H1 (cell line): Measurements from ENCODE around the gene RNASE13. TPM values are rescaled to one million over a fixed set of nuclear protein-coding genes. Genes with fewer than 3 reads are reported as not detected.
A peak's percentile ranks its signal among the peaks of the same experiment; 100 is the strongest.

ENCODE experiments used
- CTCF ChIA-PET: fragments of 300-600 bp; sonication (Branson Sonifier 250); formaldehyde crosslinking; loops from one replicate; lab custom pipeline; 2021; ENCODE audit not compliant: partially characterized antibody; lab: Charles Lee
- POLR2A ChIA-PET: fragments of 300-600 bp; sonication (Branson Sonifier 250); formaldehyde crosslinking; loops from one replicate; lab custom pipeline; 2021; ENCODE audit warnings: inconsistent platforms; ENCODE audit not compliant: partially characterized antibody; lab: Charles Lee
- DNase-seq, 2 experiments: peaks; one replicate each; pipeline versions ENCODE4 v3.0.0 to v3.0.0-alpha.2; 2010 to 2022; ENCODE audit warnings: low spot score in 2 of 2, low read depth in 1 of 2, mixed read lengths in 1 of 2
- FAIRE-seq: peaks from 2 replicates; lab custom pipeline; 2011; peaks lifted over from hg19 to GRCh38; lab: Jason Lieb, UNC
- H2AFZ ChIP-seq: 2 replicates; pipeline ENCODE4 v1.8.1; 2012; ENCODE audit warnings: low read length, inconsistent platforms
- H2AK5ac ChIP-seq: 2 replicates; pipeline ENCODE4 v1.6.1; 2013; ENCODE audit warnings: low read depth, low read length
- H2BK120ac ChIP-seq: replicated peaks from 2 replicates; pipeline ENCODE3; 2013; ENCODE audit warnings: low read depth, low read length, inconsistent platforms
- H2BK12ac ChIP-seq: 2 replicates; pipeline ENCODE4 v1.6.1; 2013; ENCODE audit warnings: low read depth, low read length
- H2BK15ac ChIP-seq: 2 replicates; pipeline ENCODE4 v1.6.1; 2013; ENCODE audit warnings: low read length
- H2BK20ac ChIP-seq: 2 replicates; pipeline ENCODE4 v1.6.1; 2013; ENCODE audit warnings: low read length
- H2BK5ac ChIP-seq: 2 replicates; pipeline ENCODE4 v1.6.1; 2013; ENCODE audit warnings: low read depth, low read length
- H3K14ac ChIP-seq: 2 replicates; pipeline ENCODE4 v1.6.1; 2013; ENCODE audit warnings: inconsistent platforms; ENCODE audit not compliant: insufficient read length
- H3K18ac ChIP-seq: 2 replicates; pipeline ENCODE4 v1.6.1; 2013; ENCODE audit warnings: low read length; ENCODE audit errors: extremely low read depth
- H3K23ac ChIP-seq: 2 replicates; pipeline ENCODE4 v1.6.1; 2013; ENCODE audit warnings: inconsistent platforms; ENCODE audit not compliant: insufficient read length
- H3K23me2 ChIP-seq: 2 replicates; pipeline ENCODE4 v1.6.1; 2013; ENCODE audit warnings: low read depth, low read length
- H3K27ac ChIP-seq: 2 replicates; pipeline ENCODE4 v1.6.1; 2011; ENCODE audit warnings: low read depth, low read length, inconsistent platforms
- H3K27me3 ChIP-seq, 4 experiments: replicated peaks in 1 of 4; 1 replicate in 1 of 4; 2 replicates in 3 of 4; pipeline versions ENCODE4 v1.6.1 to v1.8.1; 2011 to 2013; ENCODE audit warnings: low read length in 3 of 4, mild to moderate bottlenecking in 3 of 4, inconsistent platforms in 2 of 4, mixed read lengths in 2 of 4, moderate library complexity in 1 of 4; ENCODE audit not compliant: control insufficient read depth in 3 of 4, insufficient read depth in 3 of 4; ENCODE audit errors: extremely low read depth in 1 of 4
- H3K36me3 ChIP-seq, 4 experiments: 2 replicates each; pipeline versions ENCODE4 v1.6.1 to v1.8.1; 2011 to 2013; ENCODE audit warnings: mild to moderate bottlenecking in 4 of 4, low read length in 3 of 4, moderate library complexity in 2 of 4, control low read depth in 1 of 4, inconsistent platforms in 1 of 4; ENCODE audit not compliant: insufficient read depth in 4 of 4, control insufficient read depth in 2 of 4
- H3K4ac ChIP-seq: replicated peaks from 2 replicates; pipeline ENCODE3; 2013; ENCODE audit warnings: low read length, low read depth, mixed read lengths, inconsistent platforms; ENCODE audit not compliant: insufficient read length
- H3K4me1 ChIP-seq, 4 experiments: replicated peaks in 1 of 4; 1 replicate in 1 of 4; 2 replicates in 3 of 4; pipeline versions ENCODE4 v1.6.1 to v1.8.1; 2011 to 2013; ENCODE audit warnings: low read length in 3 of 4, inconsistent platforms in 2 of 4, mixed read lengths in 1 of 4; ENCODE audit not compliant: insufficient read depth in 4 of 4, control insufficient read depth in 3 of 4
- H3K4me2 ChIP-seq, 2 experiments: 2 replicates each; pipeline versions ENCODE4 v1.6.1 to v1.8.1; 2011 to 2013; ENCODE audit warnings: low read depth in 2 of 2, low read length in 2 of 2, control low read depth in 1 of 2, inconsistent platforms in 1 of 2, mild to moderate bottlenecking in 1 of 2; ENCODE audit not compliant: insufficient read depth in 1 of 2
- H3K4me3 ChIP-seq, 4 experiments: fragments of 200-600, 300-600 bp in 1 of 4; sonication (generic), shearing (Covaris generic), sonication (Bioruptor Twin) in 1 of 4; 2 replicates each; pipeline versions ENCODE4 v1.5.1 to v1.8.1; 2011 to 2016; ENCODE audit warnings: low read length in 4 of 4, low read depth in 3 of 4, control low read depth in 2 of 4, inconsistent platforms in 2 of 4, mild to moderate bottlenecking in 2 of 4, mixed read lengths in 1 of 4, moderate library complexity in 1 of 4; ENCODE audit not compliant: insufficient read depth in 2 of 4; ENCODE audit errors: extremely low read depth in 1 of 4
- H3K56ac ChIP-seq: replicated peaks from 2 replicates; pipeline ENCODE3; 2013; ENCODE audit warnings: low read depth, mild to moderate bottlenecking, mixed read lengths, low read length, inconsistent platforms; ENCODE audit not compliant: insufficient read length
- H3K79me1 ChIP-seq: 2 replicates; pipeline ENCODE4 v1.6.1; 2013; ENCODE audit warnings: low read depth, low read length, control low read depth
- H3K79me2 ChIP-seq, 2 experiments: 2 replicates each; pipeline versions ENCODE4 v1.6.1 to v1.8.1; 2012 to 2013; ENCODE audit warnings: low read length in 2 of 2, mild to moderate bottlenecking in 2 of 2, inconsistent platforms in 1 of 2; ENCODE audit not compliant: insufficient read depth in 2 of 2, control insufficient read depth in 1 of 2
- H3K9ac ChIP-seq, 4 experiments: replicated peaks in 1 of 4; 1 replicate in 1 of 4; 2 replicates in 3 of 4; pipeline versions ENCODE4 v1.6.1 to v1.8.1; 2011 to 2013; ENCODE audit warnings: low read depth in 3 of 4, low read length in 3 of 4, control low read depth in 2 of 4, mild to moderate bottlenecking in 2 of 4, moderate library complexity in 2 of 4, inconsistent platforms in 1 of 4; ENCODE audit errors: extremely low read depth in 1 of 4
- H3K9me3 ChIP-seq, 2 experiments: 2 replicates each; pipeline versions ENCODE4 v1.6.1 to v1.8.1; 2012 to 2013; ENCODE audit warnings: mild to moderate bottlenecking in 2 of 2, moderate library complexity in 2 of 2, control low read depth in 1 of 2, inconsistent platforms in 1 of 2, low read depth in 1 of 2, low read length in 1 of 2, mixed read lengths in 1 of 2; ENCODE audit not compliant: insufficient read depth in 2 of 2
- H4K20me1 ChIP-seq, 2 experiments: replicated peaks in 1 of 2; 2 replicates each; pipeline versions ENCODE3 to v1.8.1; 2011 to 2013; ENCODE audit warnings: inconsistent platforms in 2 of 2, low read length in 2 of 2, mild to moderate bottlenecking in 1 of 2; ENCODE audit not compliant: insufficient read depth in 2 of 2, control insufficient read depth in 1 of 2
- H4K5ac ChIP-seq: 2 replicates; pipeline ENCODE4 v1.6.1; 2013; ENCODE audit warnings: low read length, low read depth, mixed read lengths, inconsistent platforms; ENCODE audit not compliant: insufficient read length
- H4K8ac ChIP-seq: 2 replicates; pipeline ENCODE4 v1.8.0; 2013; ENCODE audit warnings: mild to moderate bottlenecking, moderate library complexity, low read length, inconsistent platforms; ENCODE audit not compliant: insufficient read depth; ENCODE audit errors: extremely low read depth
- H4K91ac ChIP-seq: replicated peaks from 2 replicates; pipeline ENCODE3; 2013; ENCODE audit warnings: low read length, mixed read lengths, inconsistent platforms; ENCODE audit not compliant: insufficient read length
- ASH2L ChIP-seq: fragments of 200-600, 300-600 bp; sonication (generic); IDR thresholded peaks from one replicate; pipeline ENCODE4 v1.7.1; 2017; ENCODE audit warnings: low read length
- ATF2 ChIP-seq: IDR thresholded peaks from 2 replicates; pipeline ENCODE4 v1.6.1; 2012; ENCODE audit warnings: low read length, inconsistent platforms
- CEBPB ChIP-seq: IDR thresholded peaks from 2 replicates; pipeline ENCODE4 v1.6.1; 2012; ENCODE audit warnings: low read depth, low read length
- EZH2 ChIP-seq: fragments of 200-600 bp; sonication (generic); IDR thresholded peaks from 2 replicates; pipeline ENCODE4 v1.7.1; 2012; ENCODE audit warnings: low read depth, mild to moderate bottlenecking, moderate library complexity, low read length, inconsistent platforms; ENCODE audit not compliant: severe bottlenecking
- JUND ChIP-seq: IDR thresholded peaks from 2 replicates; pipeline ENCODE4 v1.6.1; 2011; ENCODE audit warnings: mild to moderate bottlenecking, improper control_type of control experiment, low read length
- PHF8 ChIP-seq: fragments of 200-600 bp; sonication (generic); conservative IDR thresholded peaks from 2 replicates; pipeline ENCODE4 v1.7.1; 2012; ENCODE audit warnings: low read depth, mild to moderate bottlenecking, inconsistent platforms, low read length, moderate library complexity
- RFX5 ChIP-seq: IDR thresholded peaks from 2 replicates; pipeline ENCODE4 v1.6.1; 2011; ENCODE audit warnings: low read depth, low read length, improper control_type of control experiment, borderline replicate concordance
- TBP ChIP-seq: IDR thresholded peaks from 2 replicates; pipeline ENCODE4 v1.6.1; 2011; ENCODE audit warnings: low read depth, low read length, improper control_type of control experiment
- TEAD4 ChIP-seq: IDR thresholded peaks from 2 replicates; pipeline ENCODE4 v1.6.1; 2012; ENCODE audit warnings: low read depth, low read length, inconsistent platforms, mixed read lengths
- WGBS, 2 experiments: shearing (Covaris generic) in 1 of 2; methylation state at CpG; one replicate each; pipeline versions ENCODE4 v1.1.6 to v1.1.7; 2013 to 2015; ENCODE audit warnings: low lambda C conversion rate in 2 of 2, mixed read lengths in 2 of 2, inconsistent platforms in 1 of 2, low coverage in 1 of 2, missing lambda C conversion rate in 1 of 2; ENCODE audit not compliant: insufficient replicate concordance in 2 of 2, insufficient coverage in 1 of 2, insufficient read length in 1 of 2; ENCODE audit errors: extremely low coverage in 1 of 2, missing lambda C conversion rate in 1 of 2; 5-methylcytosine and 5-hydroxymethylcytosine counted together
- polyA plus RNA-seq, 7 experiments: library from polyadenylated mRNA; depleted of rRNA in 3 of 7; stranded (reverse) in 5 of 7; unstranded in 2 of 7; fragments of >200 nt in 5 of 7; fragments of 200-250 nt in 2 of 7; gene quantifications; 1 replicate in 5 of 7; 2 replicates in 1 of 7; 4 replicates in 1 of 7; pipeline versions ENCODE4 v1.2.1 to v1.2.3, GENCODE V29; 2011 to 2013; ENCODE audit warnings: missing spikeins in 2 of 7, mixed read lengths in 2 of 7
- total RNA-seq: library from RNA; stranded (reverse); fragmentation: NEBNext Ultra II Directional; extraction: Animal tissue kit (Norgen Biotek cat#: 25700); gene quantifications from 2 replicates; pipeline ENCODE4 v1.2.1, GENCODE V29; 2021

The RNASE13 gene
- total and polyA plus RNA-seq, 2 of the 8 experiments (the other 6 are each of a cell fraction or from before 2014, with no cell fraction given), result not detected

- peak overlapping the region; percentile 61 for H4K91ac ChIP-seq
- peaks cover 9 to 14% (median 10%) of the 10 kb centered on the region in 4 experiments; a peak in 5 of 8 replicates for H3K36me3 ChIP-seq
- H2BK15ac ChIP-seq, result no peak overlapping the region; the same call in 1 of the 2 replicates
- no peak overlapping the region for H2BK12ac ChIP-seq
- 1% methylated on average over 28 of the region's 40 CpGs; no CpG with 5 or more reads in 1 of the 2 experiments for WGBS, 2 experiments
- peak overlapping the region; percentile 52 to 98 (median 82) for H3K4me3 ChIP-seq
- peak overlapping the region; percentile 66 to 76 (median 72) for H3K9ac ChIP-seq
- peak overlapping the region; percentile 71; the same call in 1 of the 2 replicates for H2BK5ac ChIP-seq
- H3K56ac ChIP-seq, result peak overlapping the region; percentile 71
- no peak overlapping the region for H2BK20ac ChIP-seq
- peaks cover under 1 to 2% of the 10 kb centered on the region in 2 experiments for H4K20me1 ChIP-seq
- H3K27ac ChIP-seq, result peak overlapping the region; percentile 71; the same call in 1 of the 2 replicates
- H3K4me2 ChIP-seq, result peak overlapping the region; percentile 94 to 96
- POLR2A ChIA-PET, result interaction anchor here (0.9 to 12.4 kb wide), 18 partner anchors 10 to 195 kb away, joined by 3 to 245 read pairs (median 5); partner anchors contain the start of genes RNASE8, TMEM253 and ZNF219
- peaks cover 0 to 13% of the 10 kb centered on the region in 2 experiments; a peak in 2 of 4 replicates for H3K79me2 ChIP-seq
- peak overlapping the region; percentile 83; the same call in 1 of the 2 replicates for H3K18ac ChIP-seq
- H3K4ac ChIP-seq, result peak overlapping the region; percentile 88
- H2AFZ ChIP-seq, result no peak overlapping the region
- H3K9me3 ChIP-seq, result no peaks in the 10 kb centered on the region
- FAIRE-seq (no peak), DNase-seq (peak in 1 of 2 experiments; percentile 81)
- no peaks in the 10 kb centered on the region for H3K79me1 ChIP-seq
- no peak overlapping the region for H2BK120ac ChIP-seq
- H3K23me2 ChIP-seq, result peaks cover 25% of the 10 kb centered on the region; the same call in 1 of the 2 replicates
- H2AK5ac ChIP-seq, result no peak overlapping the region
- peak overlapping the region; percentile 80 for H4K5ac ChIP-seq
- H4K8ac ChIP-seq, result peak overlapping the region; percentile 85
- CTCF ChIA-PET, result interaction anchor here (1.1 to 6.6 kb wide), 23 partner anchors 13 to 98 kb away, joined by 3 to 110 read pairs (median 8); partner anchors contain the start of genes NDRG2, RNASE8, TMEM253 and ZNF219
- H3K14ac ChIP-seq, result no peak overlapping the region
- peaks cover 0 to 4% (median 0%) of the 10 kb centered on the region in 4 experiments; a peak in 3 of 7 replicates for H3K27me3 ChIP-seq
- H3K4me1 ChIP-seq, result peaks cover 3 to 14% (median 8%) of the 10 kb centered on the region in 4 experiments
- H3K23ac ChIP-seq, result peak overlapping the region; percentile 52
- TF ChIP-seq RFX5, result no peak
- peak; percentile 35 for TF ChIP-seq TEAD4
- peak; percentile 26; the same call in 1 of the 2 replicates for TF ChIP-seq PHF8
- no peak for TF ChIP-seq JUND
- TF ChIP-seq TBP, result peak; percentile 31; the same call in 1 of the 2 replicates
- no peak for TF ChIP-seq CEBPB
- TF ChIP-seq ASH2L, result no peak
- TF ChIP-seq ATF2, result no peak
- no peak for TF ChIP-seq EZH2
These were observed 34.9 kb upstream of the RNASE13 start for GRCh38 chr14:21069388-21070082.
